HTR-8/SVneo (cell line): Measurements from ENCODE around the gene PTPRK.

Experiments
- DNase-seq: peaks from one replicate; pipeline ENCODE4 v3.0.0; 2011; ENCODE audit warnings: low spot score, mixed read lengths; ENCODE audit not compliant: insufficient read length
- FAIRE-seq: peaks from 2 replicates; lab custom pipeline; 2011; peaks lifted over from hg19 to GRCh38; lab: Jason Lieb, UNC

The PTPRK gene

DNA sequence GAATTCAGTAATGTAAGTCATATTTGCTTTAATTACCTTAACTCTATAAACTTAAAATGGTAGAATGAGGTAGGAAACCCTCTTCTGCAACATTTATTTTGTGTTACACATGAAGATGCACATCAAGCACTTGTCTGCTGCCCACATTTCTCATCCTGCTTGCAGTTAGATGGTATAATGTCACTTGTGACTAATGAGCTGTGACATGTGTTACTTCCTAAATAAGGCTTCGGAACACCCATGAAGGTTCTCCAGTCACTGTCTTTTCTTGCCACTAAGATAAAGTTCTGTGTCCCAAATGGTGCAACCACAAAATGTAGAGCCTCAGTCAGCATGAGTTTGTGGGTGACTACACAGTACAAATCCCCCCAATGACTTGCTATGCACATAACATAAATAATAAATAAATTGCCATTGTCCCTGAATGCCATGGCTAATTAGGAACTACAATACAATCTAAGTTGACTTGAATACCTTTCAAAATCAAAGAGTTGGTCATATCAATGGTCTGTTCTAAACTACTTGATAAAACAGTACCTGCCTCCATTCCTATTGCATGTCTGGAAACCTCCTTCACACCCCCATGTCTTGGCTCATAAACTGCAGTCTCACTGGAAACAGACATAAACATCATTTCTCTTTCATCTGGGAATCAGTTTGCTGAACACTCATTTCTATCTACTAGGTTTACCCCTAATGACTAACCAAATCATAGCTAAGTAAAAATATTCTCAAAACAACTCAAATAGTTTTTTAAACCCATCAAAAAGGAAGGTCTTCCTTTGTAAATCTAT, 157.2 kb downstream of the PTPRK start:
- FAIRE-seq, result no peak
- no peak for DNase-seq

DNA sequence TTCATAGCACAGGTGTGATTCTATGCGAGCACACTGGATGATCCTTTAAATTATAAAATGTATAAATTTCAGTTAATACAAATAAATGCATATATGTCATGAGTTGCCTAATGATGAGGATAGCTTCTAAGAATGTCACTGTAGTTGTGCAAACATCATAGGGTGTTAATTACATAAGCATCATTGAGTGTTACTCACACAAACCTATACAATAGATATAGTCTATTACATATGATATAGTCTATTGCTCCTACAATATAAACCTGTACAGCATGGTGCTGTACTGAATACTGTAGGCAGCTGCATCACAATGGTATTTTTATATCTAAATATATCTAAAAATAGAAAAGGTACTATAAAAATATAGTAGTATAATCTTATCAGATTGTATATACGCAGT, 159.0 kb downstream of the PTPRK start:
- DNase-seq, result no peak
- no peak for FAIRE-seq

GRCh38 chr6:128358244-128358776, 162.1 kb downstream of the PTPRK start:
- no peak for DNase-seq
- no peak for FAIRE-seq

DNA sequence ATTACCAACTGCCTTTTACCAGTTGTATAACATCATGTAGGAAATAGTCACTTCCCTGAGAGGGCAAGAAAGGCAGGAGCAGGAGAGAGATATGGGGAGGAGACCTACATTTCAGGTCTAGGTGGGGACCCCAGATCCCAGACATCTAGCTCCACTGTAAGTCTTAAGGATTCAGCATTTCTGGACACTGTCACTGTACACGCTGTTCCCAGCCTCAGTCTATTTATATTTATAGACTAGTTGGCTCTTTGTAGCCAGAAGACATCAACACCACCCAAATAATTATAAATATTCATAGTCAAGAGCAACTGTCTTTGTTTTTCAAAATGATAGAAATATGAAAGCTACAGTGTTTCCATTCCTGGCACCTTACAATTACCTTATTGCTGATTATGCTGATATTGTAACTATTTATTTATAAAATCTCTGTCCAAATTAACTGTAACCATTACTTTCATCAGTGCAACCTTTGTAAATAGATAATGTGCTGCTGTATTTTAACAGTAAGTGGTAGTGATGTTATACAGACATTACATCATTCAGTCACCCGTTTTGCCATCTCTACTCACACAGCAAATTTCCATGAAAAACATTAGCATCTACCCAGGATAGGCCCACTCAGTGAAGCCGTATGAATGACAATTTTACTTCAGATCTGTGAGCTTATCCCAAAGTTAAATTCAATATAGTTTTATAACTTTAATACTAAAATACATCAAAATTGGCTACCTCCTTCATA, 162.8 kb downstream of the PTPRK start:
- no peak for DNase-seq
- no peak for FAIRE-seq

DNA sequence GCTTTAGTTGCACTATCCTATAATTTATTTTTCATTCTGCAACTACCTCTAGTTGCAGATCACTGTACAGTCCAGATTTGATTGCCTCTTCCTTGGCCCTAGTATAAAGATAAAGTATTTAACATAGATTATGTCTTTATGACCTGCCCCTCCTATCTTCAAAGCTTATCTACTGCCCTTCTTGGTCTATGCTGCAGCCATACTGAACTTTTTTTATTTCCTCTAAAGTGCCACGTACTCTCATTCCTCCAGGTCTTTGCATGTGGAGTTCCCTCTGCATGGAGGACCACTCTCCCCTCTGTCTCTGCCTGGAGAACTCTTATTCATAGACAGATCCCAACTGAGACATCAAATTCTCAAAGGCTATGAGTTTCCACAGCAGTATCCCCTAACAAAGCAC, 168.0 kb downstream of the PTPRK start:
- no peak for FAIRE-seq

DNA sequence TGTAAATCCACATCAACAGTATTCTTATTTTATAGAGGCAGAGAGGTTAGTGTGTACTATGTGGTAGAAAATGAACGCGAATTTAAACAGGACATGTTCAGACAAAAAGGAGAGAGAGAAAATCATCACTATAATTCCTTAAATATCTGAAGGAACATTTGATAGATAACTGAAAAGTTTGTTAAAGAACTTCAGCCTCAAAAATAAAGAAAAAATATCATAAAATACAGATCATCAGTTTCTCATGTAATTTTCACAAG, 169.2 kb downstream of the PTPRK start:
- FAIRE-seq, result no peak
- DNase-seq, result no peak

More for the DNA sequence above, 168.0 kb downstream of the PTPRK start:
- no peak for DNase-seq

- DNase-seq, result peak; percentile 3
Measured at GRCh38 chr6:128350416-128351254, 169.8 kb downstream of the PTPRK start.

GRCh38 chr6:128347123-128347522, 173.3 kb downstream of the PTPRK start:
- FAIRE-seq (no peak), DNase-seq (no peak)

More at GRCh38 chr6:128350416-128351254, 169.8 kb downstream of the PTPRK start:
- FAIRE-seq, result no peak

DNA sequence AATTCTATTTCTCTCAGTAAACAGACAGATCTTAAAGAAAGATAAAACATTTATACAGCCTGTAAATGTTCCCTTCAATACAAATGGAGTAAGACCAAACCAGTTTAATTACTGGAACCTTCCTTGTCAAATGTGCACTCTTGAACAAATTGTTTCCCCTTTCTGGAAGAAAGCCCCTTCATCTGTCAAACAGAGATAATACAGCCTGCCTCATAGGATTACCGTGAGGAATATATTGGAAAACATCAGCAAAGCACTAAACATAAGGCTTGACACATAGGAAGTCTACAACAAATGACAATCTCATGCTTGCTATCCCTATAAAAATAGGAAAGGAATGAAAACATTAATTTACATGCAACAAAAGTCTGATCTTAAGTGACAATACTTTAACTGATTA, 173.8 kb downstream of the PTPRK start:
- no peak for DNase-seq
- FAIRE-seq, result no peak

GRCh38 chr6:128345278-128345677, 175.1 kb downstream of the PTPRK start:
- DNase-seq (no peak), FAIRE-seq (no peak)

DNA sequence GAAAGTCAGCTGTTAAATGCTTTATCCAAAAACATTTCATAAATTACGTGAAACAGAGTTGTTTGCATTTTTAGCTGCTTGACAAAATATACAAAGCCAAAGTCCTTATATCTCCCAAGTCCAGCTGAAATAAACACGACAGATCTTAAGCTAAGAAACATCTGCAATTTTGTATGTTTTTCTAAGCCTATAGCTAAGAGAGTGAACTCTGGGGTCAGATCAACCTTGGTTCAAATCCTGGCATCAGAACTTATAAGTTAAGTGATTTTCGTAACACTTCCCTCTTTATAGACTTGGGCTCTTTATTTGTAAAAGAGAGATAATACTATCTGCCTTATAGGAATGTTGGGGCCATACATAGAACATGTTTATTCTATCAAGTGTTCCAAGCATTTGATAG, 176.7 kb downstream of the PTPRK start:
- no peak for FAIRE-seq
- no peak for DNase-seq

GRCh38 chr6:128339635-128340450, 180.6 kb downstream of the PTPRK start:
- DNase-seq (no peak), FAIRE-seq (no peak)

DNA sequence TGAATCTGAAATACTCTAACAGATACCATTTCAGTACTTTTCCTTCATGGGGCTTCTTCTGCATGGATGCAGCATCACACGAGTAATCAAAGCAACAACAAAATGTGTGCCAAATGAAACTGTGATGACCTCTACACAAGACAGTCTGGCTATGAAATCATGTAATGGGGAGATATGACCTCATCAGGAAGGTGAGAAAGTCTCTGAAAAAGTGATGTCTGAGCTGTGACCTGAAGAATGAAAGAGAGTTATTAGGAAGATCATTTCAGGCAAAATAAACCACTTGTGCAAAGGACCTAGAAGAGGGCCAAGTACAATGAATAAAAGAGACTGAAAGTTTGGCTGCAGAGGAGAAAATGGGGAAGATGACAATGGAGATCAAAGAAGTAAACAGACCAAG, 182.8 kb downstream of the PTPRK start:
- FAIRE-seq, result no peak

GRCh38 chr6:128336436-128337095, 183.8 kb downstream of the PTPRK start:
- DNase-seq, result no peak
- no peak for FAIRE-seq

More for the DNA sequence above, 182.8 kb downstream of the PTPRK start:
- DNase-seq, result no peak

DNA sequence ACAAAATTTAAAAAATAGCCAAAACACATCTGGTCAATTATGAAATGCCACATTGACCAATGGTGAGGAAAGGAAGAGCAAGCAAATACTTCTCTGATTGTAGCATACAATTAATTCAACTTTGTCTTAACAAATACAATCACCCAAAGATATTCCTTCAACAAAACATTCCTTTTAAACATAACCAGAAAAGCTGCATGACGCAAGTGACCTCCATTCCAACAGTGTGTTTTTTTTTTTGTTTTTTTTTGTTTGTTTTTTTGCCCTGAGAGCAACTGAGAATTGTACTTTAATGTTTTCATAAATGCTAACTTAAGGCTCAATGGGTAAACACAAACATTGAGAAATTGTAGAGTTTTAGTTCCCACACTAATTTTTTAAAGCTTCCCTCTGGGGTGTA, 184.4 kb downstream of the PTPRK start:
- DNase-seq (no peak), FAIRE-seq (no peak)

DNA sequence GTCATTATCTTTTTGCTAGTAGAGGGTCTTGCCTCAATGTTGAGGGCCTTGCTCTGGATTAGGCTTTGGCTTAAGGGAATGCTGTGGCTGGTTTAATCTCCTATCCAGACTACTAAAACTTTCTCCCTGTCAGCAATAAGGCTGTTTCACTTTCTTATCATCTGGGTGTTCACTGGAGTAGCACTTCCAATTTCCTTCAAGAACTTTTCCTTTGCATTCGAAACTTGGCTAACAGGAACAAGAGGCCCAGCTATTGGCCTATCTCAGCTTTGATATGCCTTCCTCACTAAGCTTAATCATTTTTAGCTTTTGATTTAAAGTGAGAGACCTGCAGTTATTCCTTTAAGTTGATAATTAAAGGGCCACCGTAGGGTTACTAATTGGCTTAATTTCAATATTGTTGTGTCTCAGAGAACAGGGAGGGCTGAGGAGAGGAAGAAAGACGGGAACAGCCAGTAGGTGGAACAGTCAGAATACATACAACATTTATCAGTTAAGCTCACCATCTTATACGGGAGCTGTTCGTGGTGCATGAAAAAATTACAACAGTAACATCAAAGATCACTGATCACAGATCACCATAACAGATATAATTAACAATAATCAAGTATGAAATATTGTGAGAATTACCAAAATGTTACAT, 186.7 kb downstream of the PTPRK start:
- FAIRE-seq, result no peak
- DNase-seq, result no peak

DNA sequence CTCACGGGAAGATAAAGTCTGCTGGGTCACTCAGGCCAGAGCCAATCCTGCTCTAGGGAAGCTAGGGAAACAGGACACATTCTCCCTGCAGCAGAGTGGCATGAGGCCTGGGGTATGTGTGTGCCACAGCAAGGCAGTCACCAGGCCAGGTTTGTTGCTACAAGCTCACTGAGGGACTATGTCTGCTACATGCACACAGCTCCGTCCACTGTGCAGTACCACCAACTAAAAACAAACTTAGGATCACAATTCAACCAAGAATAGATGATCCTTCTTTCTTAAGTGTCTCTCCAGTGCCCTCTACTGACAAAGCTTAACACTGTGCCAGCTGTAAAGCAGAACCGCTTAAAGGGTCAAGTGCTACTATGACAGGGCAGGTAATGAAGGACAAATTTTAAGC, 192.5 kb downstream of the PTPRK start:
- DNase-seq (no peak), FAIRE-seq (peak; percentile 9)

DNA sequence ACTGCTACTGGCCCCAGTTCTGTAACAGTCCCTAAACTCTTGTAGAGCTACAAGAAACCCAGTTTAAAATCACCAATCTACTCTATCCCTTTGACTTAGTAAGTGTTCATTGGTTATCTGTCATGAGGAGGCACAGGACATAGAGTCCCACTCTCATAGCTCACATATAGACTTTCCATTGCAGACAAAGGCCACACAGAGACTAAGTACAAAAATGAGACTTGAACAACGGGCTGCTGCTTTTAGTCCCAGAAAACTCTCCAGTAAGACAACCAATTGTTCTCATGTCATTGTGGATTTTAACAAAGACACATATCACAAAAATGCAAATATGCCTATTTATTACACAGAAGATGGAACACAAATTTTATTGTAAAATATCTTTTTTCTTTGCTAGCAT, 197.4 kb downstream of the PTPRK start:
- FAIRE-seq, result no peak
- DNase-seq, result no peak

DNA sequence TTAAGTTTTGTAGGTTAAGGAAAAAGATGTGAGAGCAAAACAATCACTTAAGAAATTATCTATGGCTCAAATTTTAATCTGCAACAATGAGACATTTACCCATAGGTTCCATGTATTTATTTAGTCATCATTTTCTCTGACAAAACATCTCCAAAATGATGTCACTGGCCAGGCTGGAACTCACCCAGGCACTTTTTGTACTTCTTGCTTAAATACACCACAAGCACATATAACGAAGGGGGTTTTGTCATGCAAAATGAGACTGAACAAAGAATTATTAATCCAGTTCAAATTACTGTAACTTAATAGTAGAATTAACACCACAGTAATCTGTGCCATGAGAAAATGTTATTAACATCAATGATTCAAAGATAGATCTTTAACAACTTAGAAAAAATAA, 200.5 kb downstream of the PTPRK start:
- FAIRE-seq (no peak), DNase-seq (no peak)
